Endothelial cell of coronary artery (primary cell): ENCODE results near the gene SPSB4. TPM values are rescaled to one million over a fixed set of nuclear protein-coding genes. Genes with fewer than 3 reads are reported as not detected.

ENCODE experiments used
- total RNA-seq: library from RNA; depleted of rRNA; stranded (reverse); fragments of >200 nt; gene quantifications from 2 replicates; pipeline ENCODE4 v1.2.3, GENCODE V29; 2014

Gene SPSB4
- total RNA-seq, result not detected in 2 replicates

GRCh38 chr3:141050576-141051442 lies at the start of gene SPSB4:
SPSB4 (plus strand) TSS chr3:141051347; CDS start chr3:141066105, 14,758 bp downstream.

Other genes with a start within 250 kb of the SPSB4 start
- gene SLC25A36, start 109.5 kb upstream of the SPSB4 start, total RNA-seq, result 48.8 and 91.2 TPM in 2 replicates
- 0.90 and 3.9 TPM in 2 replicates for gene PXYLP1, start 180.5 kb downstream of the SPSB4 start, total RNA-seq